Uterus (tissue), 2 donors: ENCODE measurements around the gene CELF2.

Experiments
- CTCF ChIP-seq, 4 experiments: fragments of 200-600 bp in 2 of 4; fragments of 450-650 bp in 2 of 4; sonication (generic) in 2 of 4; IDR thresholded peaks; one replicate each; pipeline ENCODE4 v1.5.1; 2016 to 2019; ENCODE audit warnings: antibody characterized with exemption in 4 of 4, mild to moderate bottlenecking in 2 of 4, moderate library complexity in 1 of 4
- POLR2A ChIP-seq, 2 donors: fragments of 450-650 bp; IDR thresholded peaks; one replicate each; pipeline ENCODE4 v1.6.1; 2016; ENCODE audit warnings: antibody characterized with exemption in 2 of 2, mild to moderate bottlenecking in 1 of 2, moderate library complexity in 1 of 2

- no peak for TF ChIP-seq CTCF (IDR thresholded peaks at IDR 0.05)
- no peak for TF ChIP-seq POLR2A (IDR thresholded peaks at IDR 0.05)
Observed at GRCh38 chr10:11108356-11108755, 90.7 kb downstream of the CELF2 start.
